GM18511 (cell line): ENCODE measurements around the gene ZDHHC7.
"Not testable (repeated sequence)": the region's sequence is repeated elsewhere in the genome, so short reads cannot be mapped to it uniquely, and the experiment has no call there.

Experiments
- ATAC-seq: cut with Tn5 transposase; IDR thresholded peaks from one replicate; pipeline ENCODE4 v1.9.1; 2021; ENCODE audit warnings: mild to moderate bottlenecking, moderate library complexity; ENCODE audit not compliant: unreplicated experiment

Gene ZDHHC7

DNA sequence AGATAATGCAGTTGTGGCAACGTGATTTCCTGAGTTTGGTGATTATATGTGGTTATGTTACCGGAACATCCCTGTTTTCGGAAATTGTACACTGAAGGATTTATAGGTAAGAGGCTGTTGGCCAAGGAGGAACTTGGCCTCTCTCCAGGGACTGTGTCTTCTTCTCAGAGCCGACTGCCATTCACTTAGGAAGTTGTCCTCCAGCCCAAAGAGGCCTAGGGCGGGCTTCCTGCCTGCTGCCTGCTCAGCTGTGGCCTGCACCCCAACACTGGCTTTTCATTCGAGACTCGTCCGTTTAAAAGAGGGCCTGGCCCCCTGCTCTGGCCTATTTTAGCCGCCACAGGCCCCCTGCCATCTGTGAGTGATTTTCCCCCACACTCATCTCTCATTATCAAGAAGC lies 64.3 kb downstream of the ZDHHC7 start:
- no peak for ATAC-seq

DNA sequence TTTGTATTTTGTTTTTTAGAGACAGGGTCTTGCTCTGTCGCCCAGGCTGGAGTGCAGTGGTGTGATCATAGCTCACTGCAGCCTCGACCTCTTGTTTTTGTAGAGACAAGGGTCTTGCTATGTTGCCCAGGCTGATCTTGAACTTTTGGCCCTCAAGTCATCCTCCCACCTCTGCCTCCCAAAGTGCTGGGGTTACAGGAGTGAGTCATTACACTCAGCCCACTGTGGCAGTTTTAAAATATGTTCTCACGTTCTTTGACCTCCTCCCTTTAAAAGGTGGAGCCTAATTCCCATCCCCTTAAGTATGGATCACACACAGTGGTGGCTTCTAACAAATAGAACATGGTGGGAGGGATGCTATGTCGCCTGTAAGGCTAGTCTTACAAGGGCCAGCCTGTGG lies 67.7 kb downstream of the ZDHHC7 start:
- no peak for ATAC-seq

DNA sequence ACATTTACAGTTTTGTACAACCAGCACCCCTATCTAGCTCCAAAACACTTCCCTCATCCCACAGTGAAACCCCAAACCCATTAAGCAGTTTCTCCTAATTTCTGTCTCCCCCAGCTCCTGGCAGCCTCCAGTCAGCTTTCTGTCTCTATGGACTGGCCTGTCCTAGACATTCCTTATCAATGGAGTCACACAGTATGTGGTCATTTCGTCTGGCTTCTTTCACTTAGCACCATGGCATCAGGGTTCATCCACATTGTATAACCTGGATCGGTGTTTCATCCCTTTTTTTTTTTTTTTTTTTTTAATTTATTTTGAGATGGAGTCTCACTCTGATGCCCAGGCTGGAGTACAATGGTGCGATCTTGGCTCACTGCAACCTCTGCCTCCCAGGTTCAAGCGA lies 68.5 kb downstream of the ZDHHC7 start:
- ATAC-seq = no peak

DNA sequence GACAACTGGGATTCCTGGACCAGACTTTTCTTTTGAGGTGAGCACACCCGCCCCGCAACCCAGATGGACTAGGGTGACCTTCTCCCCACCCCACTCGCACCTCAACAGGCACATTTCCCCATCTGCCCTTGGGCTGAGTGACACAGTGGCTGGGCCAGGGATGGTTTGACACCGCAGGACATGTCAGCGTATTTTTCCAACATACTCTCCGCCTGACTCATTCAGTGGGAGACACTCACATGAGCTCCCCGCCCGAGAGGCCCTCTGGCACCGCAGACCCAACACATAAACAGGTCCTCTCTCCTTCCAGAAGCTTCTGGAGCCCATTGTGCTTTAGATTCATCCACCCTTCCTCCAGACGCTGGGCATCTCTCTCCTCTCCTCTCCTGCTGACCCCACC lies 69.4 kb downstream of the ZDHHC7 start:
- ATAC-seq = no peak

DNA sequence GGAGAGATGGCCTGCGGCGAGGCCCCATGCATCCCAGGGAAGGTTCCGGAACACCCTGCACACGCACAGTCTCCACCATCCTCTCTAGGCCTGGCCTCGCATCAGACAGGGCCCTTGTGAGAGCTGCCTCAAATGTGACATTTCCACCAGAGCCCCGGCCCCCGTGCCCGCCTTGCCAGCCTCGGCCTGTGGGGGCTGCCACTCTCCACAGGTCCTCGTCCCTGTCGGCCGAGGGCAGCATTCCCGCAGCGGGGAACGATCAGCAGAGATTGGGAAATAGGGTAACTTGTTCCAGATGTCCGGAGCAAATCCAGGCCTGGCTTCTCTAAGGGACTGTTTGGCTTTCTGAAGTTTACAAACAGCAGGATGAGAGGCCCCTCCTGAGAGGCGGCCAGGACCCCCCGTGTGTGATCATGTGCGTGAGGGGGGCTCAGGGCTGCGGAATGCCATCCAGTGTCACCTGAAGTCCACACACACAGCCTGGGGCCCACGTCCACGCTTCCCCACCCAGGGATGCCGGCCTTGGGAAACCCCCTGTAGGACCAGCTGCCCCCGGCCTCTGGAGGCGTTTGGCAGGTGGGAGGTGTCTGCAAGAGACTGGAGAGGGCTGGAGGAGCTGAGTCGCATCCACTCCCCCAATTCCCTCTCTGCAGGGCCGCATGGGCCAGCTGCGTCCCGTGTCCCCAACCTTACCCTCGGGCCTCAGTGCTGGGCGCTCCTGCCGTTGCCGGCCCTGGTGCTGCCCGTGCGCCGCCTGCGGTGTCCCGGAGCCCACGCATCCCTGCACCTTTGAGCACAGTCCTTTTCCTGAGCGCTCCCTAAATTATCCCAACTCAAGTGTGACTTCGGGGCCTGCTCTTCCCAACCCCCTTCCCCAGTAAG lies 70.4 kb downstream of the ZDHHC7 start:
- no peak for ATAC-seq

DNA sequence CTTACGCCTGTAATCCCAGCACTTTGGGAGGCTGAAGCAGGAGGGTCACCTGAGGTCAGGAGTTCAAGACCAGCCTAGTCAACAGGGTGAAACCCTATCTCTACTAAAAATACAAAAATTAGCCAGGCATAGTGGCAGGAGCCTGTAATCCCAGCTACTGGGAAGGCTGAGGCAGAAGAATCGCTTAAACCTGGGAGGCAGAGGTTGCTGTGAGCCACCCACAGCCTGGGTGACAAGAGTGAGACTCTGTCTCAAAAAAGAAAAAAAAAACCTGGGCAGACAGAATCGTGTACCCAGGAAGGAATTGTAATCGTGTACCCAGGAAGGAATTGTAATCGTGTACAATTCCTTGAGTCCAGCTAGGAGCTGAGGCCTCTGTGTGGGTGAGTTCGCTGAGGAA lies 72.7 kb downstream of the ZDHHC7 start:
- not testable (repeated sequence) for ATAC-seq

DNA sequence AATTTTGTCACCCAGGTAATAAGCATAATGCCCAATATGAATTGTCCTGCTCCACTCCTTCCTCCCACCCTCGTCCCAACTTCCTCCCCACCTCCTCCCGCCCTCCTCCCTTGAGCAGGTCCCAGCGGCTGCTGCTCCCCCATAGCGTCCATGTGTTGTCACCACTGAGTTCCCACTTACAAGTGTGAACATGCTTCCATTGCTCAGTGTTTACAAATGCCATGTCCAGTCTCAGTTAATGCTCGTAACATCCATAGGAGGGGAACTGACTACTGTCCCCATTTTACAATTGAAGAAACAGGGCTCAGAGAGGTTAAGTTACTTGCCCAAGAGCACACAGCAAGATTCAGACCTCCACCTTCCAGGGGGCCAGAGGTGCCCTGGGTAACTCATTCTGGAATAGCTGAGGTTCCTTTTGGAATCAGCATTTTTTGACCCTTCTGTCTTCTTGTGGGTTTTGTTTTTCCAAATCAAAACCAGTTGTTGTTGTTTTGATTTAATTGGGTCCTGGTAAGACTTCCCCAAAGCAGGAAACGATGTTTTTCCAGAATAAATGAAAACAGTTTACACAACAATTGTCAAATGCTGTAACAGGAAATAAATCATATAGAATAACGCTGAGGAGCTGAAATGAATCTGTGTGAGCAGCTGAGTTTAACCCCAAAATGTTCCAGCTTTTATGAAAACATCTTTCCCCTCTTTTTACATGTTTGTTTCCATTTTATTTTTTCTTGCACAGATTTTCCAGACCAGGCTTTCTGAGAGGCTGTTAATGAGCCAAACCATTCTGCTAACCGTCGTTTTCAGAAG lies 73.9 kb downstream of the ZDHHC7 start:
- no peak for ATAC-seq

DNA sequence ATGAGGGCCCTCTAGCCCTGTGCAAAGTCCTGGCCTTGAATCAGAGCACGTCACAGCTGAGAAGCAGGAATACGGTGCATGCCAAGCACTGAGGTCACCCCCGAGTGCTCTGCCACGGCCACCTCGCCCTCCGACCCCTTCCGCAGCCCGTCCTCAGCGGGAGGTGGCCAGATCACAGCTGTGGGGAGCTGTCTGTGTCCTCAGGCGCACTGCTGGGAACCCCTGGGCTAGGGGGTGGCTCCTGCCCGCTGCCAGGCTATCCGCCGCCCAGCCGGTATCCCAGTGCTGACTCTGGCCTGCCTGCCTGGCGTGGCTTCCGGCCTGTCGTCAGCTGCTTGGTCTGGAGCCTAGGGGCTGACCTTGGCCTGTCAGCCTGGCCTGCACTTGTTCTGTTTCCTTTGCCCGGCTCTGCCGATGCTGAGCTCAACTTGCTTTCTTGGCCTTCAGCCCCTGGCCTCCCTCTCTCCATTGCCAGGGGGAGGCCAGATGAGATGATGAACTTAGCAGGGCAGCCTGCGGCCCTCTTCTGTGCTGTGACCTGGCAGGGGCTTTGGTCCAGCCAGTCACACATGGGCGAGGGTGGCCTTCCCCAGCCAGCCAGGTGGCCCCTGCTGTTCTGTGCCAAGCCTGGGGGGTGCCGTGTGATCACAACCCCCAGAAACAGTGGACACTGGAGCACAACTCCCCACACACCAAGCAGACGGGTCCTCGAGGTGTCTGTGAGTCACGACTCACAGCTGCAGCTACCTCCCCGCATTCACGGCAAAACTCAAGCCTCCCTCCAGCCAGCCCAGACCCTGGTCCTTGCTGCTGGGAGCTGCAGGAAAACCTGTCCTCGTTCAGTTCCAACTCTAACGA lies 77.3 kb downstream of the ZDHHC7 start:
- ATAC-seq = no peak

DNA sequence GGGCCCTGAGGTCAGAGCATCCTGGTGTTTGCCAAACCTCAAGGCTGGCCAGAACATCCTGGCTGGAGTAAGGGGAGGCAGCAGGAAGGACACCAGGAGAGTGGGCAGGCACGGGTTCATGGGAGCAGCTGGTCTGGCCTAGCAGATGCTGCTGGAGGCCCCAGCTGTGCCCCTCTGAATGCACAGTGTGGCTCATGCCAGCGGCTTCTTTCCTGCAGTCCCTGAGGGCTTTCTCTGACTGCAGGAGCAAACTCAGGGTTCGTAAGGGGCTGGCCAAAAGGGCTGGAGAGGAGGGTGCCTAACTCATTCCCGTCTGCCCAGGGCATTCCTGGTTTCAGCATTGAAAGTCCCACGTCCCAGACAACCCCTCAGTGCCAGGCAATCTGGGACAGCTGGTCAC lies 78.7 kb downstream of the ZDHHC7 start:
- no peak for ATAC-seq

DNA sequence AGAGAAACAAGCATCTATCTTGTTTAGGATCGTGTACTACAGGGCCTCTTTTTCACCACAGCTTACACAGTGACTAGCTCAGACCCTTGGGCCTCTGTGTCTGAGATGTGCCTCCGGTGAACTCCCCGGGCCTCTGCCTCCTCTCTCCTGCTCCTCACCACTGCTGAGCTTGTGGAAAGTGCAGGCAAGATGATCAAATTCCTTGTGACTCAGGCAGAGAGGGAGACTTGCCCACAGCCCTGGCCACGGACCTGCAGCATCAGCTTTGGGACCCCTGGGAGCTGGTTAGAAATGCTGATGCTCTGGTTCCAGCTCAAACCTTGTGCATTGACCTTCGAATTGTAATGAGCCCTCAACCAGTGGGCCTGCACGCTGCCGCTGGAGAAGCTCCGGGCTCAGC lies 79.8 kb downstream of the ZDHHC7 start:
- ATAC-seq = no peak

DNA sequence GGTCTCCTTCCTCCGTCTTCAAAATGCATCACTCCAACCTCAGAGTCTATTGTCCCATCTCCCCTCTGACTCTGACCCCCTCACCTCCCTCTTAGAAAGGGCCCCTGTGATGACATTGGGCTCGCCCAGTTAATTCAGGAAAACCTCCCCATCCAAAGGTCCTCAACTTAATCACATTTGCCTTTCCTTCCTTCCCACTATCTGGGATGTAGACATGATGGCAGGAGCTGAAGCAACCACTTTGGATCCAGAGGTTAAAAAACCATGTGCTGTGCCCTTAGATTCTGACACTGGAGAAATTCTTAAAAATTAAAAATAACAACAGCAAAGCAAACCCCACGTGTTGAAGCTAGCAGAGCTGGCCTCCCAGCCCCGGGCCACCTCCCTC lies 80.2 kb downstream of the ZDHHC7 start:
- ATAC-seq = no peak

DNA sequence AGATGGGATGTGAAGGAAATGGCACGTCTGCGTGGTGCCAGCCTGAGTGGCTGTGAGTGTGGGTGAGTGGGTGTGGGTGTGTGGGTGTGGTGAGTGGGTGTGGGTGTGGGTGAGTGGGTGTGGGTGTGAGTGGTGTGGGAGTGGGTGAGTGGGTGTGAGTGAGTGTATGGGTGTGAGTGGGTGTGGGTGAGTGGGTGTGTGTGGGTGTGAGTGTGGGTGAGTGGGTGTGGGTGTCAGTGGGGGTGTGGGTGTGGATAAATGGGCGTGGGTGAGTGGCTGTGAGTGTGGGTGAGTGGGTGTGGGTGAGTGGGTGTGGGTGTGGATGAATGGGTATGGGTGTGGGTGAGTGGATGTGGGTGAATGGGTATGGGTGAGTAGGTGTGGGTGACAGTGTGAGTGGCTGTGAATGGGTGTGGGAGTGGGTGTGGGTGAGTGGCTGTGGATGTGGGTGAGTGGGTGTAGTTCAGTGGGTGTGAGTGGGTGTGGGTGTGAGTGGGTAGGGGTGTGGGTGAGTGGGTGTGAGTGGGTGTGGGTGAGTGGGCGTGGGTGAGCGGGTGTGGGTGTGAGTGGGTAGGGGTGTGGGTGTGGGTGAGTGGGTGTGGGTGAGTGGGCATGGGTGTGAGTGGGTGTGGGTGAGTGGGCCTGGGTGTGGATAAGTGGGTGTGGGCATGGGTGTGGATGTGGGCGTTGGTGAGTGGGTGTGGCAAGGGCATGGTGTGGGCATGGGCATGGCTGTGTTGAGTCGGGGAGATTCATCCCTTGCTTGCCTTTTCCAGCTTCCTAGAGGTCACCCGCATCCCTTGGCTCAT lies 80.8 kb downstream of the ZDHHC7 start:
- no peak for ATAC-seq

DNA sequence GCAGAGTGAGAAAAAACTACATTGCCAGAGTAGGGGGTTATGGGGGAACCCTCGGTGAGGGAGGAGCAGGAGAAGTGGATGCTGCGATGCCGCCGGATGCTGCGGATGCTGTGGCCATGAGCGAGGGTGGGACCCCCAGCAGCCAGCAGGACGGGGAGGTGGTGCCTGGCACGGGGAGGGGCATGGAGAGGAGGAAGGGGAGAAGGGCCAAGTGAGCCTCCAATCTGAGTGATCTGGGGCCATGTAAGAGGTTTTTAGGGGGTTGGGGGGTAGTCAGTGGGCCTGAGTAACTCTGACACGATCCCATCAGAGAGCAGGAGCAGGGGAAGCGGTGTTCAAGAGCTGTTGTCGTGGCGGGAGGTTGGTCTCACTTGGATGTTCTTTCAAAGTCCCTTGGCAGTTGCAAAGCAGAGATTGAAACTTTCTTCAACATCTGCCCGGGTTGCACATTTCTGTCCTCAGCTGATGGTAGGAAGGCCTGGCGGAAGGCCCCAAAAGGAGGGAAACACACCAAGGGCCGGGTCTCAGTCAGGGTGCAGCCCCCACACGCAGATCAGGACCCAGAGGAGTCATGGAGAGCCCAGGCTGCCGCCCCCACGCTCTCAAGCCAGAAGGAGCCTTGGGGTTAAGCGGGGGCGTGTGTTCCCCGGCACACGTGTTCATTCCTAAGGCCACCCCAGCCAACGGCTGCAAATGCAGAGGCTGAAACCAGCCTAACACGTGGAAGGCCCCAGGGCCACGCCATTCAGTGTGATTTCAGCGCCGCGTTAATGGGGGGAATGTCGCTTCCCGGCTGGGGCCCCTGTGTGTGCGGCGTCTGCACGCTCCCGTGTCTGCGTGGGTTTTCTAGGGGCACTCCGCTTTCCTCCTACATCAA lies 81.7 kb downstream of the ZDHHC7 start:
- no peak for ATAC-seq

DNA sequence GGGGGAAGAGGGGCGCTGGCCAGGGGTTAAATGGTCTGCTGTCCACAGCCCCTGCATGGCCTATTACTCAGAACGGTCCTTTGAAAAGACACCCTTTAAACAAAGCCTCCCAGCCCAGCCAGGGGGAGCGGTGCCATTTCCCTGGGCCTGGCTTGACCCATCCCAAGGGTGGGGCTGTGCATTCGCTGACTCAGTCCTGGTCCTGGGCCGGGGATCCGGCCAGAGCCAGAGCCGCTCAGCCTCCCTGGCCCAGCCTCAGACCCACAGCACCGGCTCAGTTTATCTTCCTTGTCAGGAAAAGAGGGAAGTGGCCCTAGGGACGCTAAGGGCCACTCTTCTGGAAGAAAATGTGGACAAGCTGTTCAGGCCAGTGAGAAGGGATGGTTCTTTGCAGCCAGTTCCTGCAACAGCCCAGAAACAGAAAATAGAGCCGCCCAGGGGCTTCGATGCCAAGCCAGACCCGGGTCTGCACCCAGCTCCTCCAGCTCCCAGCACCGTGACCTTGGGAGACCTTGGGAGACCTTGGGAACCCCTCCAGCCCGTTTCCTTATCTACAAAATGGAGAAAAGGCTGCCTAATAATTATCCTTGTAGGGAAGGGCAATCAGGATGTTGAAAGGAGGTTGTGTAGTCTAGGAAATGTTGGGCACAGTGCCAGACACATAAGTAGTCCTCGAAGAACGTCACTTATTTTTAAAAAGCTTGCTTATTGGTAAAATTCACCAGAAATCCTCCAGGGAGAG lies 82.5 kb downstream of the ZDHHC7 start:
- ATAC-seq = no peak

DNA sequence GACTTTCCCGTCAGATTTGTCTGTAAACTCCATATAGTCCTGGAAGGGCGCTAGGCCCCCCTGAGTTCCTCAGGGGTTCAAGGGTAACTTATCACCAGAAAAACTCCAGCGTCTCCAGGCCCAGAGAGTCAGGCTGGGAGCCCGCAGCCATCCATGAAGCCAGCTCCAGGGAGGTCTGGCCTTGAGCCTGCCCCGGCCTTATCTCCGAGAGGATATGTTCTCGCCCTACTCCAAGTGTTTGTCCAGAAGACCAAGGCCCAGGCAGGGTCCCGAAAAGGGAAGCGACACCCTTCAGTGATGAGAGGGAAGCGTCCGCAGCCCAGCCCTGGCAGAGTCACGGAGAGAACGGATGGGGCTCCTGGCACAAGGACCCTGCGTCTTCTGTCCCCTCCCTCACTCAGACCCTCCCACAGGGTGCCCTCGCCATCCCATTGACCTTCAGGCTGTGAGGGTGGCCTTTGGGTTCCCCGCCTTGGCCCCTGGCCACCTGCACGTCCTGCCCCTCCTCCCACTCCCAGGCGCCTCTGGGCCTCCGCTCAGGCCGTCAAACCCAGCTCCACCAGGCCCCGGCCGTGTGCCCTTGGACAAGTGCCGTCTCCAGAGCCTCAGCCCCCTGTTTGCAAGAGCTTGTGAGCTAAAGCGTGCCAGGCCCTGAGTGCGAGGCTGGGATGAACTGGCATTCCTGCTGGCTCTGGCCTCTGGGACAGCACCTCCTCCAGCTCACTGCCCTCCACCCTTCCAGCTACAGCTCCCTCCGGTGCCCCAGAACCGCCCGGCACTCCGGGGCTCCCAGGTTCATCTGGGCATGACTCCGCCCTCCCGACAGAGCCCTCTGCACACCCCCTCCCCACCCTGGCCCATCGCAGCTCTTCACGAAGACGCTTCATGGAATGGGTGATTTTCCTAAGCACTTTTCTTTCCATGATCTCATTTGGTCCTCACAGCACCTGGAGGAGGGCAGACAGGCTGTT lies 83.4 kb downstream of the ZDHHC7 start:
- no peak for ATAC-seq

DNA sequence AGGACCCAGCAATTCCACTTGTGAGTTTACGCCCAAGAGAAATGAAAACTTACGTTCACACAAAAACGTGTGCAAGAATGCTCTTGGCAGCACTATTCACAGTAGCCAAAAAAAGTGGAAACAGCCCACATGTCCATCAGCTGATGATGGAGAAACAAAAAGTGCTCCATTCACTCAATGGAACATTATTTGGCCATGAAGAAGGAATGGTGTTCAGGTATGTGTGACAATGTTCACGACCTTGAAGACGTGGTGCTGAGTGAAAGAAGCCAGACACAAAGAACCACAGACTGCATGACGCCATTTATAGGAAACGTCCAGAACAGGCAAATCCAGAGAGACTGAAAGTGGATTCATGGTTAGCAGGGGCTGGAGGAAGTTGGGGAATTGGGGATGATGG lies 84.9 kb downstream of the ZDHHC7 start:
- no peak for ATAC-seq

DNA sequence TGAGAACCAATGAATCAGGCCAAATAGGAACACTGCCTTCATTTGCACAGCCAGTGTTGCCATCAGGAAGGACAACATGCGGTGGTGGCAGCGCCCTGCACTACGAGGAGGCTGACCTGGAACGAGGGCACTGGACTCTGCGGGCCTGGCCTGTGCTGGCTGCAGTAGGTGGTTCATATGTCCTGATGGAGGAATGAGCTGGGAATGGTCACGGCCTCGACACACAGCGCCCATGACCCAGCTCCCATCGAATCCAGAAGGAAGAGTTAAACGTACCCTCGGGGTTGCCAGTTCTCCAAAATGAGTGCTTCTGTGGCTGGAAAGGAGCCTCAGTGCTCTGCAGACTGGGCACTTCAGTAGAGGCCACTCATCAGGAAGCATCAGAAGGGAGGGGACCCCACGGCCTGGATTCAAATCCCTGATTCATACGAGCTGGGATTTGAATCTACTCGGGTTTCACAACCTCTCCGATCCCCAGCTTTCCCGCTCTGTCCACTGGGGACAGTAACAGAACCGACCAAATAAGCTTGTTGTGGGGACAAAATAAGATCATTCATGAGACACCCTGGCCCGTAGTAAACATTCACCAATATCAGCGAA lies 85.5 kb downstream of the ZDHHC7 start:
- no peak for ATAC-seq
